PC-3 (cell line): ENCODE measurements around the gene PANK4.

Experiments
- CTCF ChIP-seq: fragments of 300-600 bp; sonication (generic); conservative IDR thresholded peaks from 2 replicates; pipeline ENCODE4 v1.5.1; 2017; ENCODE audit warnings: antibody characterized with exemption, low read depth, mild to moderate bottlenecking, low read length
- EZH2 ChIP-seq: fragments of 300-600 bp; sonication (generic); IDR thresholded peaks from one replicate; pipeline ENCODE4 v1.6.1; 2017; ENCODE audit warnings: antibody characterized with exemption, mild to moderate bottlenecking, low read length; ENCODE audit not compliant: unreplicated experiment
- EZH2phosphoT487 ChIP-seq: fragments of 300-600 bp; sonication (generic); IDR thresholded peaks from 2 replicates; pipeline ENCODE4 v1.6.1; 2018; ENCODE audit warnings: mild to moderate bottlenecking, antibody characterized with exemption, low read length, borderline replicate concordance

DNA sequence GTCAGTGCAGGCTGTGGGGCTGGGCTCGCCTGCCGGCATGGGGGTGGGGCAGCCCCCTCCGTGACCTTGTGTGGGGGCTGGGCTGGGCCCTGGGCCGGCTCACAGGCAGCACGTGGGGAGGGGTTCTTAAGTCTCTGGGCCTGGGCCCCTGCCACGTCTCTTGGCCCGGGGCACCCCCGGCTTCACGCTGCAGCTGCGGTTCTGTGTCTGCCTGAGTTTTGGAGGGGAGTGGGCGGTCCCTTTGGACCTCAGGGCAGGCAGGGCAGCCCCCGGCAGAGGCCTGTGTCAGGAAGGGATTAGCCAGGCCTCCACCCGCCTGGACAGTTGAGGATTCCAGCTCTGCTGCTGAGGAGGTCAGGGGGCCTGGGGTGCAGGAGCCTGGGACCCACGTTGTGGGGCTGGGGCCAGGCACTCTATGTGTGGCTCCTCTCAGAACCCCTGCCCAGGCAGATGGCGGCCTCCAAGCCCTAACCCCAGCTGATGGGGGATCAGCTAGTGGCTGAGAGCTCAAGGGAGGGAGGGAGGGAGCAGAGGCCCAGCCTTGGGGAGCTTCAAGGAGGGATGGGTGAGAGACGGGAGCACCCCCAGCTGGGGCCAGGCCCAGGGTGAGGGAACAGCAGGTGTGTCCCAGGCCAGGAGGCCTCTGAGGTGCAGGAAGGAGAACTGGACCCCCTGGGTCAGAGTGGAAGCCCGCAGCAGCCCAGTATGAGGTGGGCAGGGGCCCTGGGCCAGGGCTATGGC, 52.1 kb downstream of the PANK4 start:
- no peak for TF ChIP-seq CTCF
- TF ChIP-seq EZH2, result no peak
- no peak for TF ChIP-seq EZH2phosphoT487
